MM.1S (cell line): ENCODE measurements around the gene DAAM2.

ENCODE experiments used
- DNase-seq: peaks from one replicate; pipeline ENCODE4 v3.0.0-alpha.2; 2015
- H2AFZ ChIP-seq: fragments of 300-600 bp; sonication (generic); 2 replicates; pipeline ENCODE4 v1.6.0; 2016; ENCODE audit warnings: antibody characterized with exemption, low read length
- H3F3A ChIP-seq: fragments of 300-600 bp; sonication (generic); 2 replicates; pipeline ENCODE4 v1.6.1; 2016; ENCODE audit warnings: mild to moderate bottlenecking, antibody characterized with exemption, low read length, moderate library complexity, mixed read lengths; ENCODE audit not compliant: insufficient read depth
- H3K27ac ChIP-seq: fragments of 300-600 bp; sonication (generic); 2 replicates; pipeline ENCODE4 v1.5.1; 2016; ENCODE audit warnings: mild to moderate bottlenecking, low read length
- H3K27me3 ChIP-seq: fragments of 300-600 bp; sonication (generic); replicated peaks from 2 replicates; pipeline ENCODE4 v1.6.0; 2016; ENCODE audit warnings: low read length; ENCODE audit not compliant: insufficient read depth
- H3K36me3 ChIP-seq: fragments of 300-600 bp; sonication (generic); replicated peaks from 2 replicates; pipeline ENCODE4 v1.6.1; 2016; ENCODE audit warnings: mild to moderate bottlenecking, low read length, mixed read lengths; ENCODE audit not compliant: insufficient read depth
- H3K4me1 ChIP-seq: fragments of 300-600 bp; sonication (generic); 2 replicates; pipeline ENCODE4 v1.6.1; 2016; ENCODE audit warnings: low read length, mixed read lengths
- H3K4me2 ChIP-seq: fragments of 300-600 bp; sonication (generic); 2 replicates; pipeline ENCODE4 v1.6.0; 2016; ENCODE audit warnings: low read depth, low read length
- H3K4me3 ChIP-seq: fragments of 300-600 bp; sonication (generic); 2 replicates; pipeline ENCODE4 v1.5.1; 2016; ENCODE audit warnings: low read length, mixed read lengths
- H3K79me2 ChIP-seq: fragments of 300-600 bp; sonication (generic); 2 replicates; pipeline ENCODE4 v1.6.1; 2016; ENCODE audit warnings: mixed run types, low read length, mixed read lengths
- H3K9ac ChIP-seq: fragments of 300-600 bp; sonication (generic); 2 replicates; pipeline ENCODE4 v1.6.1; 2016; ENCODE audit warnings: low read length, mixed read lengths
- H3K9me2 ChIP-seq: fragments of 300-600 bp; sonication (generic); replicated peaks from 2 replicates; pipeline ENCODE4 v1.6.1; 2016; ENCODE audit warnings: mild to moderate bottlenecking, low read length, mixed read lengths; ENCODE audit not compliant: insufficient read depth
- H3K9me3 ChIP-seq: fragments of 300-600 bp; sonication (generic); replicated peaks from 2 replicates; pipeline ENCODE4 v1.6.1; 2016; ENCODE audit warnings: mild to moderate bottlenecking, low read length, mixed read lengths; ENCODE audit not compliant: insufficient read depth
- H4K20me1 ChIP-seq: fragments of 300-600 bp; sonication (generic); 2 replicates; pipeline ENCODE4 v1.6.1; 2016; ENCODE audit warnings: mild to moderate bottlenecking, low read length, moderate library complexity, mixed read lengths; ENCODE audit not compliant: insufficient read depth
- CTCF ChIP-seq: fragments of 300-600 bp; sonication (generic); IDR thresholded peaks from 2 replicates; pipeline ENCODE4 v1.5.1; 2016; ENCODE audit warnings: antibody characterized with exemption, low read length, mixed read lengths
- EZH2 ChIP-seq: fragments of 300-600 bp; sonication (generic); optimal IDR thresholded peaks from 2 replicates; pipeline ENCODE3; 2017; ENCODE audit warnings: low read depth, mild to moderate bottlenecking, antibody characterized with exemption, low read length, mixed read lengths
- EZH2phosphoT487 ChIP-seq: fragments of 300-600 bp; sonication (generic); IDR thresholded peaks from 2 replicates; pipeline ENCODE4 v1.6.1; 2018; ENCODE audit warnings: antibody characterized with exemption, low read length

The DAAM2 gene

GRCh38 chr6:39811835-39812345 is 19.7 kb downstream of the DAAM2 start:
- no peak overlapping the region for H3K4me2 ChIP-seq
- H3K4me1 ChIP-seq, result peaks cover 14% of the 10 kb centered on the region
- no peaks in the 10 kb centered on the region for H3K27me3 ChIP-seq
- H4K20me1 ChIP-seq, result no peaks in the 10 kb centered on the region
- DNase-seq, result no peak
- no peaks in the 10 kb centered on the region for H3F3A ChIP-seq
- no peaks in the 10 kb centered on the region for H3K9me2 ChIP-seq
- H3K4me3 ChIP-seq, result no peak overlapping the region
- no peak overlapping the region for H3K27ac ChIP-seq
- no peak overlapping the region for H2AFZ ChIP-seq
- no peaks in the 10 kb centered on the region for H3K9me3 ChIP-seq
- TF ChIP-seq CTCF, result no peak
- TF ChIP-seq EZH2, result no peak
- no peak for TF ChIP-seq EZH2phosphoT487
- H3K9ac ChIP-seq, result no peak overlapping the region
- no peaks in the 10 kb centered on the region for H3K36me3 ChIP-seq
- H3K79me2 ChIP-seq, result no peaks in the 10 kb centered on the region

GRCh38 chr6:39812496-39812852 is 20.3 kb downstream of the DAAM2 start:
- H3F3A ChIP-seq, result no peaks in the 10 kb centered on the region
- TF ChIP-seq EZH2 (no peak), EZH2phosphoT487 (no peak), CTCF (no peak)
- no peak overlapping the region for H3K27ac ChIP-seq
- H3K36me3 ChIP-seq, result no peaks in the 10 kb centered on the region
- no peak overlapping the region for H3K4me2 ChIP-seq
- H3K9me3 ChIP-seq, result no peaks in the 10 kb centered on the region
- H3K79me2 ChIP-seq, result no peaks in the 10 kb centered on the region
- no peaks in the 10 kb centered on the region for H3K27me3 ChIP-seq
- H2AFZ ChIP-seq, result no peak overlapping the region
- no peak overlapping the region for H3K4me3 ChIP-seq
- no peak overlapping the region for H3K9ac ChIP-seq
- peaks cover 14% of the 10 kb centered on the region for H3K4me1 ChIP-seq
- no peak for DNase-seq
- H3K9me2 ChIP-seq, result no peaks in the 10 kb centered on the region
- no peaks in the 10 kb centered on the region for H4K20me1 ChIP-seq

- DNase-seq, result peak; percentile 76
- Histone ChIP-seq H3K4me1 (peaks cover 14% of the 10 kb centered on the region), H3K4me3 (no peak overlapping the region), H4K20me1 (no peaks in the 10 kb centered on the region), H2AFZ (no peak overlapping the region), H3K79me2 (no peaks in the 10 kb centered on the region), H3K36me3 (no peaks in the 10 kb centered on the region), H3K9me3 (no peaks in the 10 kb centered on the region), H3K9me2 (no peaks in the 10 kb centered on the region), H3K27me3 (no peaks in the 10 kb centered on the region), H3K4me2 (peak overlapping the region; percentile 27), H3K9ac (no peak overlapping the region), H3K27ac (no peak overlapping the region), H3F3A (no peaks in the 10 kb centered on the region)
- TF ChIP-seq CTCF, result 0 out of 2 replicates have a peak, but pooled peaks have one; percentile 7
- no peak for TF ChIP-seq EZH2phosphoT487
- TF ChIP-seq EZH2, result no peak
Measured at GRCh38 chr6:39812853-39813533, 20.8 kb downstream of the DAAM2 start.
